ENCODE data around the gene MTA3. TPM values are rescaled to one million over a fixed set of nuclear protein-coding genes. Genes with fewer than 3 reads are reported as not detected.

Gene MTA3
- total RNA-seq, 1 donor from 2014 or later: 25.6 TPM

GRCh38 chr2:42757981-42758740, 189.7 kb downstream of the MTA3 start:
- intact Hi-C loops (cut with micrococcal nuclease): no loop called here

GRCh38 chr2:42758751-42759150, 190.3 kb downstream of the MTA3 start:
- intact Hi-C loops (cut with micrococcal nuclease): no loop called here

DNA sequence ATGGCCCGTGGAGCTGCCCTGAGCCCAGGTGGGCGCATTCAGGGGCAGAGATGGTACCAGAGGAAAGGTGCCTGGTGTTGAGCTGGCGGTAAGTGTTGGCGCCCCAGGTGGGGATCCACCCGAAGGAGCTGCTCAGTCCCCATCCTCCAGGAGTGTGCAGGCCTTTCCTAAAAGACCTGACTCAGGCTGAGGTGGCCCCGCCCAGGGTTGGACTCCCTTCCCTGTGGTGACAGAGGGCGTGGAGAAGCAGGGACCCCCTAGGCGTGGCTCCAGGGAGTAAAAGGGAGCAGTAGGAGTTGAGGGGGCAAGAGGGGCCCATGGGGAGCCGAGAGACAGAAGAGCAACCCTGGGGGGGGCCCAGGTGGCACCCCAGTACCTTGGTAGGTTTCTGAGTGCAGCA, 193.1 kb downstream of the MTA3 start:
- intact Hi-C loops (cut with micrococcal nuclease): no loop called here

DNA sequence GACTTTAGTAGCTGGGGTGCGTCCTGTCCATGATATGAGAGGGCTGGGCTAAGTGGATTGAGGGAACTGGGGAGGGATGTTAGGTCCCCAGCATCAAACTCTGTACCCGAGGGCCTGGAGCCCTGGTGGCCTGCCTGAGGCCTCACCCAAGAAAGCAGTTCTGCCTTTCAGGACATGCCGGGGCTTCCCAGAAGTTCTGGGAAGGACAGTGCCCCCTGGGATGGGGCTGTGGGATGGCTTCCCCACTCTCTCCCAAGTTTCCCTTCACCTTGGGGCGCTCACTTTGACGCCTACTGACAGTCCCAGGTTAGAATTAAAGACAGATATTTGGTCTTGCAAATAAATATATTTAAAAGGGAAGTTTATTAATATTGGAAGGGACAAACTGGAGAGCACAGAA, 193.7 kb downstream of the MTA3 start:
- intact Hi-C loops (cut with micrococcal nuclease): no loop called here

GRCh38 chr2:42762823-42763804, 194.7 kb downstream of the MTA3 start:
- intact Hi-C loops (cut with micrococcal nuclease): no loop called here

DNA sequence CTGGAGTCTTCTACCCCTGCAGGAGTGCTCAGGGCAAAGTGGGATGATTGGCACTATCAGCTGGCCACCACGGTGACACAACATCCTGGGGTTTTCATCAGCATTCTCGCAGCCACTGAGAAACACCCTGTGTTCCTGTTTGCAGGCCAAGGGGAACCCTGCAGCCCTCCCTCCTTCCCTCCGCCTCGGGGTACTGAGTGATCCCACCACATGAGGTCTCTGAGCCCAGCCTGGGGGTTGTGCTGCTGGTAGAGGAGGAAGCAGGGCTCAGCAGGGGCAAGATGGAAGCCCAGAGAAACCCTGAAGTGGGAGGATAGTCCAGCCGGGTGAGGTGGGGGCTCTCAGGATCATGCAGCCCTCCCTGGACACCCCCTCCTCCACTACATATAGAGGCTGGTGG, 195.7 kb downstream of the MTA3 start, which contains the start of gene OXER1:
OXER1 (minus strand) TSS at position 40 of the 400 bp plus-strand sequence. CDS start 73 bp downstream, outside the sequence.
- intact Hi-C loops (cut with micrococcal nuclease): no loop called here

DNA sequence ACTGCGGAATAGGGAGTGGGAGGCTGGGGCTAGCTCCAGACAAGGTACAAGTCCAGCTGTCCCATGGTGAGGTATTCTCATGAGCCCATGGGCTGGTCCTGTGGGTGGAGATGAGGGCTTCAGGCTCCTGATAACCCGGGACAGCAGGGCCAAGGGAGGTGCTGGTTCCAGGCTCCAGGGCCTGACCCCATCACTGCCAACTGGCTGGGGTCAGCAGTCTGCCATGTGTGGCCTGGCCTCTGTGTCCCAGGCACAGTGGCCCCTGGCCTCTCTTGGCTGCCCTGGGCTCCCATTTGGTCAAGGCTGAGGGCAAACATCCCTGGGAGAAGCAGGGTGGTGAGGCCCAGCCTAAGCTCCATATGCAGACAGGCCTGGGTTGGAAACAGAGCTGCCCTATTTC, 196.5 kb downstream of the MTA3 start:
- intact Hi-C loops (cut with micrococcal nuclease): no loop called here

DNA sequence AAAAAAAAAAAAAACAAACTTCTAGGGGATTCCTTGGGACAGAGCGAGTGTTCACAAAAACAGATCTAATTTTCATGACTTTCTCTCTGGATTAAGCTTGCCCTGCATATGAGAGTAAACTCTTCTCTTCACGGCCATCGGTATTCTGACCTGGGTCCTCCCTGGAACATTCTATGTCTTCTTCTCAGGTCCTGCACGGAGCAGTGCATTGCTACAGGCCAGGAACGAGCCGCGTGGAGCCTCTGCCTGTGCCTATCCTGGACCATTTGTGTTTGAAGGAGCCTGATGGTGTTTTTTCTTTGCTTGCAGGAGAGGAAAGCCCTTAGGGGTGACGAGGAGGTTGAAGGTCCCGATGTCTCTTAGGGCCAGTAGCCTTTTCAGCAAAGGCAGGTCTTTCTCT, 197.3 kb downstream of the MTA3 start:
- intact Hi-C loops (cut with micrococcal nuclease): no loop called here

DNA sequence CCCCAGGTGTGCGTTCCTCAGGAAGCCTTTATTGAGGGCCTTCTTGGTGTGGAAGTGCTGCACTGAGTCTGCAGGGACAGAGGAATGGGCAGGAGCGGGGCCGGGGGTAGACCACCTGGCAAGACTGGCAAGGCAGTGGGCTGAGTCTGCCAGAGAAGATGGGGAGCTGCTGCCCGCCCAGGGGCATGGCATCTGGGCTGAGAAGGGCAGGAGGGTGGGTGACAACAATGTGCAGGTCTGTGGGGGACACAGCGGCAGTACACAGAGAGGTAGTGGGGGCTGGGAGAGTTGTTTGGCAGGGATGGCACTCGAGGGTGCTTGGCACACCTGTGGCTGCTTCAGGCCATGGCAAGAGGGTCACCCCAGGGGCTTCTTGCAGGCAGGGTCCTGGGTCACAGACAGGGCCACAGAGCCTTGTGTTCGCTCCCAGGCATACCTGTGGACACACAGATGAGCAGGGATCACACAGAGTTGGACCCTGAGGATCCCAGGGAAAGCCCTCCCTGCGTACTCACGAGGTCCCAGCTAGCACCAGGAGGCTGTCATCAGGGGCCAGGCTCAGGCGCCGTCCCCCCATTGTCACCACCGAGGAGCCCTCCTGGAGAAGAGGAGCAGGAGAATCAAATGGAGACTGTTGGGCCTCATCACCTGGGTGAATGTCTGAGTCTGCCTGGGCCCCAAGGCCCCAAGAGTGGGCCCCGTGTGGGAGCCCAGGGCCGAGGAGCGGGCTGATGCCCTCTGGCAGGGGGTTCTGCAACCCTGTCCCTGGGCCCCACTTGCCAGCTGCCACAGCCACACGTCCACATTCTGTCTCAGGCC, 198.9 kb downstream of the MTA3 start:
- intact Hi-C loops (cut with micrococcal nuclease): no loop called here

DNA sequence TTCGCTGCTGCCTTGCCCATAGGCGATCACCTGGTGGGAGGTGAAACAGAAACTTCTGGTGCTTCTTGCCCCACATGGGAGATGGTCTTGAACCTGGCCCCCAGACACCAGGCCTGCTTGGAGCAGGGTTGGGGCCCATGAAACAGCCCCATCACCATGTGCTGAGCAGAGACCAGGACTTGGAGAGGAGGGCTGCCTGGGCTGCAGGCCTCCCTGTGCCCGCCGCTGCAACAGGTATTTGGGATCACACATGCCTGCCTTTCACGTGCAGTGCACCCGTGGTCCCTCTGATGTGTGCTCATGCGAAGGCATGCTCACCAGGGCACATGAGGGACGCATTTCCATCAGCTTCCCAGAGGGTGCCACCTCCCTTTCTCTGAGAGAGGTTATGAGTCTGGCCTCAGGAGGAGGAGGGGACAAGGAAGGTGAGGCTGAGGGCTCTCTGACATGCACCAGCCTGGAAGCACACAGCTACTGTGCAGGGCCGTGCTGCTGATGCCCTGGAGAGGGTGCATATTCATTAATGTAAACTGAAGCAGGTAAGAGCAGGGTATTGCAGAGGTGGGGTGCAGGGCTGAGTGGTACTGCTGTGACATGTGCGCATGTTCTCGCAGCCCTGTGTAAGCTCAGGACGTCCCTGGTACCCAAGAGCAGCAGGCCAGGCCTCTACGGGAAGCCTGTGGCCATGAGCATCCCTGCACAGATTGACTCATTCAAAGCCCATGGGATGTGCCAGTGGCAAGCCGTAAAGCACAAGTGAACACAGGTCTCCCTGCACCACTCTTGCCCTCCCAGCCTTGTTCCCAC, 199.7 kb downstream of the MTA3 start:
- intact Hi-C loops (cut with micrococcal nuclease): no loop called here

DNA sequence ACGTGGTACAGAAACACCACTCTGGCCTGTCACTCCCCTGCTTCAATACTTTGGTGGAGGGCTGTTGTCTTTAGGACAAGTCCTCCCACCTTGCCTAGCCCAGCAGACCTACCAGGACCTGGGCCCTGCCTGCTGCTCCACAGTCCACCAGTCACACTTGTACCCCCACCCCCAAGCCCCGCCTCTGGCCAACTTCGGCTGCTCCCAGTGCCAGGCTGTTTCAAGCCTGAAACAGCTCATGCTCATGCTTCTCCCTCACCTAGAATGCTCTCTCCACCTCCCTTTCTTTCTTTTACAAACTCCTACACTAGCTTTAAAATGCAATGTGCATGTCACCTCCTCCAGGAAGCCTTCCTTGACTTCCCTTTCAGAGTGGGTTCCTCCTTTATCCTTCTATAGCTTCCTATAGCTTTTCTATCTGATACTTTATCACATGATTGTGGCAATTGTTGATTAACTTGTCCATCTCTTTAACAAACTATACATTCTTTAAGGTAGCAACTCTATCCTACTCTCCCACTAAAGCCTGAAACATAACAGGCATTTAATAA, 200.3 kb downstream of the MTA3 start:
- intact Hi-C loops (cut with micrococcal nuclease): no loop called here

GRCh38 chr2:42769583-42770287, 201.3 kb downstream of the MTA3 start:
- intact Hi-C loops (cut with micrococcal nuclease): no loop called here

DNA sequence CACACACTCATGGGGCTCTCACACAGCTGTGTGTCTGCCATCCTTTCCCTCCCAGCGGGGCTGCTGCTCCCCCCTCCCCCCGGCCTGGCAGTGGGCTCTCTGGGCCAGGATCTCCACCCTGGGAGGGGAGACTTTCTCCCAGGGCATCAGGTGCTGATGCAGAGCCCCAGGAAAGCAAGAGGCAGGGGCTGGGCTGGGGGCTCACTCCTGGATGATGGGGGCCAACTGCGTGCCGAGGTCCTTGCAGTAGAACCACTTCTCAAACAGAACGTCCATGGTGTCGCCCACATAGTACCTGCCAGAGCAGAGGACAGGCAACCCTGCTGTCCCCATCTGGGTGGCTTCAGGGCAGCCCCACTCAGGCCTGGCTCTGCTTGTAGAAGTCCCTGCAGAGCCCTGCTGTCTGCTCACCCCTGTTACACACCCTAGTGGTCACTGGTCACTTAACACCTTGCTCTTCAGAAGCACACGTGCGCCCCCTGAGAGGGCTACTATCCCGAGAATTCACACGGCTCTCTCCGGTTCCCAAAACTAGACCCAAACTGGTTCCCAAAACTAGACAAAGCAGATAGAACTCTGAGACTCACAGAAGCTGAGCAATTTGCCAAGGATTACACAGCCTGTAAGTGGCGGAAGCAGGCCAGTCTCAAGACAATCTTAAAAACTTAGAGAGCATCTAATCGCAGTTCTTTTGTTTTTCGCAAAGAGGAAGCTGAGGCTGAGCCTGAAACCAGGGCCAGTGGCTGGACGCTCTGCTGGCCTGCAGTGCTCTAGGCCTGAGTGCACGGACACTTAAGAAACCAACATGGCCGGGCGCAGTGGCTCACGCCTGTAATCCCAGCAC, 202.1 kb downstream of the MTA3 start:
- intact Hi-C loops (cut with micrococcal nuclease): no loop called here

DNA sequence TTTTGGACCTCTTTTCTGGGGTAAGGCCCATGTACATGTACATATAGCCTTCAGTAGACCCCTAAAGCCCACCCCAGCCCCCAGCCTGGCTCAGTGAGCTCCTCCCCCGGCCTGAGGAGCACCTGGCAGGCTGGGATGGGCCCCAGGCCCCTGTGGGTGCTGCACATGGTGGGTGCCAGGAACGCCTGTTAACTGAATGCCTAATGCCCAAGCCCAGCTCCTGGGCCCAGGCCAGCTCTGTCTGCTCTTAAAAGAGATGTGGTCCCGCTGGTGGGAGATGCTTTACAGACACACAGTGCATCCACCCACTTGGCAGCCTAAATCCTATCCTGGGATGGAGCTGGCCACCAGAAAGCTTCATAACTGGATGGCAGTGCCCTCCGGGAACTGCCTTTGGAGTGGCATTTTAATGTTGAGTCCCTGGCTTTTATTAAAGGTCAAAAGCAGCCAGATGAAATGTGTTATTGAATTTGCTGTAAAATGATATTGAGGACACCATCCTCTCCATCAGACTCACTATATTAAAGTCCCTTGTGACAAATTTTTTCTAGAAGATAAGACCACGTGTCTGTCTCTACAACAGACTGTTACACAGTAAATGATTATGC, 203.2 kb downstream of the MTA3 start:
- intact Hi-C loops (cut with micrococcal nuclease): no loop called here

DNA sequence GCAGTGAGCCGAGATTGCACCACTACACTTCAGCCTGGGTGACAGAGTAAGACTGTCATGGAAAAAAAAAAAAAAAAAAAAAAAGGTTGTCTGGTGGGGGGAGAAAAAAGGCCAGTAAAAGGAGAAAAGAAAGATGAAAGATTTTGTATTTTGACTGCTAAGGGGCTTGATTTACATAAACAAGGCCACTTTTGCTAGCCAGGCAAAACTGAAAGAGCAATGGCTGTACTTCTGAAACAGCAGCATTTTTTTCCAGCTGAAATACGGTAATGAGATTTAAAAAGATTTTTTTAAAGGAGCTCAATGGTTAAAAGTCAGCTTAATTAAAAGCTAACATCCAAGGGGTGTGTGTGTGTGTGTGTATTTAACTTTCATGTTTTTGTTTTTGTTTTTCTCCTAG, 206.8 kb downstream of the MTA3 start:
- intact Hi-C loops (cut with micrococcal nuclease): no loop called here

DNA sequence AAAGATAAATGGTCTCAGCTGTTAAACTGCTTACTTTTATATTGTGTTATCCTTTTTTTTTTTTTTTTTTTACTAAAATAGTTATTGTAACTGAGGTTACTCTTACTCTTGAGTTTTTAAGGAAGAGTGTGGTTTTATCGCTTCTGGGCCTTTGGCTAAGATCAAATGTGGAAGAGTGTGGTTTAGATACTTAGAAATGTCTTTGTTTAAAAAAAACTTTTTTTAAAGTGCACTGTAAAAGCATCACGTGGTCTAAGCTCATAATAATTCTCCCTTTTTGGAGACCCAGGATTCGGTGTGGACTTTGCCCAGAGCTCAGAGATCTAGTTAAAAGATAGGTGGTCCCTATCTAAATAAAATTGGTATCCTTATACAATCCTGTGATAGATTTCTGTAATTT, 207.4 kb downstream of the MTA3 start:
- intact Hi-C loops (cut with micrococcal nuclease): no loop called here

DNA sequence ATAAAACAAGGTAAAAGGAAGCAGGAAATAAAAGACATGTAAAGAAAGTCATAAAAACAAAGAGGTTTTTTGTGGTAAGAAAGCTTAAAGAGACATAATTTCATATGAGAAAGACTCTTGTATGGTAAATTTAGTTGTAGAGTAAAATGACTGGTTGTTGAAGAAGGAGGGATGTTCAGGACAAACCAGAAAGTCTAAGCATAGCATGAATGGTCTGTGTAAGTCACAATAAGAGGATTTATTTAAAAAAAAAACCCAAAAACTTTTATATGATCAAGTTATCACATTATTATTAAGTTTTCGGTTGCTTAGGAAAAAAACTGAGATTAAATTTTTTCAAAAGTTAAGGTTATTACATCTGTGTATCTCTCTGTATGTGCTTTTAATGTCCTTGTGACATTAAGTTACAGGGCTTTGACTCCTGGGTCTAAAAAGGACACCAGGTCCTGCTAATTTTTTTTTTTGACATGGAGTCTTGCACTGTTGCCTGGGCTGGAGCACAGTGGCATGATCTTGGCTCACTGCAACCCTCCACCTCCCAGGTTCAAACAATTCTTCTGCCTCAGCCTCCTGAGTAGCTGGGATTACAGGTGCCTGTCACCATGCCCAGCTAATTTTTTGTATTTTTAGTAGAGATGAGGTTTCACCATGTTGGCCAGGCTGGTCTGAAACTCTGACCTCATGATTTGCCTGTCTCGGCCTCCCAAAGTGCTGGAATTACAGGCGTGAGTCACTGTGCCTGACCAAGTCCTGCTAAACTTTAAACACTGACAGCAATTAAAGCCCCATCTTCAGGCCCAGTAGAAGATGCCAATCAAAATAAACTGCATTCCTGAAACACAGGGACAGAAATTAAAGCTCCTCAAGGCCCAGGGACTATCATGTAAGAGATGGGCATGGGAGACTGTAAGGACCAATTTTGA, 209.7 kb downstream of the MTA3 start:
- intact Hi-C loops (cut with micrococcal nuclease): no loop called here
